ENCODE measurements around the gene TNFAIP1.
"Not testable (repeated sequence)": the region's sequence is repeated elsewhere in the genome, so short reads cannot be mapped to it uniquely, and the experiment has no call there.

The TNFAIP1 gene

GRCh38 chr17:28335201-28335958, at the start of gene TNFAIP1, which contains the start of gene IFT20:
TSS of gene TNFAIP1 (plus strand) at chr17:28335761. CDS start at chr17:28339522, 3,761 bp downstream.
TSS of gene IFT20 (minus strand) at chr17:28335472. CDS start at chr17:28331985, 3,487 bp downstream.
- peak; percentile 83 to 100 (median 99) for DNase-seq

- DNase-seq: no peak
These were observed 49.6 kb upstream of the TNFAIP1 start for GRCh38 chr17:28285965-28286364.

GRCh38 chr17:28290703-28291102, 44.9 kb upstream of the TNFAIP1 start:
- no peak for DNase-seq

- DNase-seq: no peak
These were observed 43.7 kb upstream of the TNFAIP1 start for GRCh38 chr17:28291780-28292330.

- DNase-seq: not testable (repeated sequence)
These were observed 42.7 kb upstream of the TNFAIP1 start for GRCh38 chr17:28292878-28293277.

- DNase-seq: no peak
These were observed 41.6 kb upstream of the TNFAIP1 start for GRCh38 chr17:28293994-28294393.

- peak in 3 of 56 donors; percentile 2 to 9 (median 3) for DNase-seq
These were observed 39.6 kb upstream of the TNFAIP1 start for GRCh38 chr17:28295677-28296578.

GRCh38 chr17:28298449-28298848, 37.1 kb upstream of the TNFAIP1 start:
- DNase-seq: no peak

GRCh38 chr17:28306954-28307401, 28.6 kb upstream of the TNFAIP1 start:
- DNase-seq: no peak

GRCh38 chr17:28313841-28314240, 21.7 kb upstream of the TNFAIP1 start:
- DNase-seq: no peak

- no peak for DNase-seq
These were observed 19.5 kb upstream of the TNFAIP1 start for GRCh38 chr17:28315846-28316705.

- no peak for DNase-seq
These were observed 18.2 kb upstream of the TNFAIP1 start for GRCh38 chr17:28317099-28317965.

- peak in 1 of 56 donors; percentile 20 for DNase-seq
These were observed 17.4 kb upstream of the TNFAIP1 start for GRCh38 chr17:28317966-28318758.

- peak; percentile 42 to 98 (median 92) for DNase-seq
These were observed 16.6 kb upstream of the TNFAIP1 start, which contains the start of gene TMEM97 for GRCh38 chr17:28318759-28319597. TSS of gene TMEM97 (plus strand) at chr17:28319200. CDS start at chr17:28319240, 40 bp downstream.

- DNase-seq: no peak
These were observed 16.0 kb upstream of the TNFAIP1 start for GRCh38 chr17:28319598-28319935.

- DNase-seq: no peak
These were observed 15.1 kb upstream of the TNFAIP1 start for GRCh38 chr17:28320215-28321061.

- DNase-seq: no peak
These were observed 11.3 kb upstream of the TNFAIP1 start for GRCh38 chr17:28324267-28324745.
